ENCODE results near the gene KRT75. TPM values are rescaled to one million over a fixed set of nuclear protein-coding genes. Genes with fewer than 3 reads are reported as not detected.

KRT75 gene
- total and polyA plus RNA-seq, 7 experiments from 2014 or later = not detected

- DNase-seq (no peak), ATAC-seq (no peak)
- H3K4me3 Mint-ChIP-seq = no peak overlapping the region
- ChIA-PET POLR2A (no interaction called here), CTCF (no interaction called here)
- no peak overlapping the region for H3K27ac ChIP-seq (ENCODE audit: low read depth, low read length)
- H3K4me3 ChIP-seq (ENCODE audit: low read length) = no peak overlapping the region
- intact Hi-C loops (cut with micrococcal nuclease) = no loop called here
- no peaks in the 10 kb centered on the region for H3K9me3 ChIP-seq (ENCODE audit: control insufficient read depth in 2 of 3, low read length in 3 of 3)
- H3K27me3 Mint-ChIP-seq = peaks cover 0 to 16% (median 7%) of the 10 kb centered on the region in 5 donors
- H3K4me1 Mint-ChIP-seq = peaks cover 0 to 5% (median 0%) of the 10 kb centered on the region in 7 donors
- no peaks in the 10 kb centered on the region for H3K4me1 ChIP-seq (ENCODE audit: control insufficient read depth in 2 of 2, insufficient read depth in 2 of 2, low read length in 2 of 2)
- H3K27me3 ChIP-seq (ENCODE audit: control insufficient read depth in 2 of 2, insufficient read depth in 2 of 2, low read length in 2 of 2) = no peaks in the 10 kb centered on the region
- no peak overlapping the region for H3K27ac Mint-ChIP-seq
- peaks cover 0 to 1% (median 0%) of the 10 kb centered on the region in 11 donors for H3K9me3 Mint-ChIP-seq
- no peaks in the 10 kb centered on the region for H3K36me3 ChIP-seq (ENCODE audit: control insufficient read depth in 2 of 3, insufficient read depth in 3 of 3, low read length in 3 of 3)
- no peaks in the 10 kb centered on the region for H3K36me3 Mint-ChIP-seq
These were observed 16.4 kb downstream of the KRT75 start for GRCh38 chr12:52417740-52418139.

- H3K9me3 ChIP-seq (ENCODE audit: control insufficient read depth in 2 of 3, low read length in 3 of 3) = no peaks in the 10 kb centered on the region
- peaks cover 0 to 1% (median 0%) of the 10 kb centered on the region in 11 donors for H3K9me3 Mint-ChIP-seq
- no peaks in the 10 kb centered on the region for H3K36me3 ChIP-seq (ENCODE audit: control insufficient read depth in 2 of 3, insufficient read depth in 3 of 3, low read length in 3 of 3)
- no peak overlapping the region for H3K4me3 Mint-ChIP-seq
- H3K27me3 ChIP-seq (ENCODE audit: control insufficient read depth in 2 of 2, insufficient read depth in 2 of 2, low read length in 2 of 2) = no peaks in the 10 kb centered on the region
- H3K4me1 Mint-ChIP-seq = peaks cover 0 to 5% (median 0%) of the 10 kb centered on the region in 7 donors
- H3K27ac Mint-ChIP-seq = no peak overlapping the region
- no peaks in the 10 kb centered on the region for H3K4me1 ChIP-seq (ENCODE audit: control insufficient read depth in 2 of 2, insufficient read depth in 2 of 2, low read length in 2 of 2)
- DNase-seq = no peak
- CTCF ChIA-PET = no interaction called here
- H3K27ac ChIP-seq (ENCODE audit: low read depth, low read length) = no peak overlapping the region
- H3K27me3 Mint-ChIP-seq = peaks cover 0 to 15% (median 10%) of the 10 kb centered on the region in 5 donors
- POLR2A ChIA-PET = no interaction called here
- no peak for ATAC-seq
- intact Hi-C loops (cut with micrococcal nuclease) = no loop called here
- no peaks in the 10 kb centered on the region for H3K36me3 Mint-ChIP-seq
- no peak overlapping the region for H3K4me3 ChIP-seq (ENCODE audit: low read length)
These were observed 17.4 kb downstream of the KRT75 start for GRCh38 chr12:52416795-52417194.

GRCh38 chr12:52415870-52416750 lies 18.1 kb downstream of the KRT75 start:
- Mint-ChIP-seq H3K9me3 (peaks cover 0 to 1% (median 0%) of the 10 kb centered on the region in 11 donors), H3K36me3 (no peaks in the 10 kb centered on the region), H3K27ac (no peak overlapping the region), H3K27me3 (peaks cover 0 to 17% (median 10%) of the 10 kb centered on the region in 5 donors), H3K4me3 (no peak overlapping the region), H3K4me1 (peaks cover 0 to 5% (median 0%) of the 10 kb centered on the region in 7 donors)
- no peaks in the 10 kb centered on the region for H3K27me3 ChIP-seq (ENCODE audit: control insufficient read depth in 2 of 2, insufficient read depth in 2 of 2, low read length in 2 of 2)
- intact Hi-C loops (cut with micrococcal nuclease) = no loop called here
- H3K4me1 ChIP-seq (ENCODE audit: control insufficient read depth in 2 of 2, insufficient read depth in 2 of 2, low read length in 2 of 2) = no peaks in the 10 kb centered on the region
- no peak overlapping the region for H3K27ac ChIP-seq (ENCODE audit: low read depth, low read length)
- CTCF ChIA-PET = no interaction called here
- no peaks in the 10 kb centered on the region for H3K36me3 ChIP-seq (ENCODE audit: control insufficient read depth in 2 of 3, insufficient read depth in 3 of 3, low read length in 3 of 3)
- POLR2A ChIA-PET = no interaction called here
- no peaks in the 10 kb centered on the region for H3K9me3 ChIP-seq (ENCODE audit: control insufficient read depth in 2 of 3, low read length in 3 of 3)
- DNase-seq (no peak), ATAC-seq (no peak)
- no peak overlapping the region for H3K4me3 ChIP-seq (ENCODE audit: low read length)

- Mint-ChIP-seq H3K4me3 (no peak overlapping the region), H3K27me3 (peaks cover 0 to 17% (median 10%) of the 10 kb centered on the region in 5 donors), H3K36me3 (no peaks in the 10 kb centered on the region), H3K27ac (no peak overlapping the region), H3K9me3 (peaks cover 0 to 6% (median 0%) of the 10 kb centered on the region in 11 donors), H3K4me1 (peaks cover 0 to 4% (median 0%) of the 10 kb centered on the region in 7 donors)
- ChIA-PET POLR2A (no interaction called here), CTCF (no interaction called here)
- no peaks in the 10 kb centered on the region for H3K9me3 ChIP-seq (ENCODE audit: control insufficient read depth in 2 of 3, low read length in 3 of 3)
- H3K27ac ChIP-seq (ENCODE audit: low read depth, low read length) = no peak overlapping the region
- no peaks in the 10 kb centered on the region for H3K36me3 ChIP-seq (ENCODE audit: control insufficient read depth in 2 of 3, insufficient read depth in 3 of 3, low read length in 3 of 3)
- H3K4me3 ChIP-seq (ENCODE audit: low read length) = no peak overlapping the region
- intact Hi-C loops (cut with micrococcal nuclease) = no loop called here
- no peaks in the 10 kb centered on the region for H3K27me3 ChIP-seq (ENCODE audit: control insufficient read depth in 2 of 2, insufficient read depth in 2 of 2, low read length in 2 of 2)
- ATAC-seq (no peak), DNase-seq (no peak)
- no peaks in the 10 kb centered on the region for H3K4me1 ChIP-seq (ENCODE audit: control insufficient read depth in 2 of 2, insufficient read depth in 2 of 2, low read length in 2 of 2)
These were observed 19.2 kb downstream of the KRT75 start for GRCh38 chr12:52414936-52415335.

DNA sequence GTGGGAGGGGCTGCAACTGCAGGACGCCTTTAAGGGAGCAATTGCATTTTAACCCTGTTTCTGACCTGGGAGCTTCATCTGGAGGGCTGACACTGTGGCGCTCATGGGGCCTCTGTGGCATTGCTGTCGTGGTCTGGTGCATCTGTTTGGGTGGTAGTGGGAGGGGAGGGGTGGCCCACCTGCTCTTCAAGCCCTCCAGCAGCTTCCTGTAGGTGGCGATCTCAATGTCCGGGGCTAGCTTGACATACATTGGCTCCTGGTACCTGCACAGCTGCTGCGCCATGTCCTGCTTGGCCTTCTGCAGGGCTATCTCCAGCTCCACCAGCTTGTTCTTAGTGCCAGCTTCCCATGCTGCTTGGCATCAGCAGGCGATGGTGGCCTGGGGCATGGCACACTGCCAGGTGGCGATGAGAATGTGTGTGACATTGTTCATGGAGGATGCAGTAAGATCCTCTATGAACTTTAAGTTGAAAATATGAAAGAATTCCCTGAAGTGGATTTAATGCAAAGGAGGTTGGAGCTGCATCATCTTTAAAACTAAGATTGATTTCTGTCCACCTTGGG lies 20.3 kb downstream of the KRT75 start:
- no peak overlapping the region for H3K4me3 ChIP-seq (ENCODE audit: low read length)
- Mint-ChIP-seq H3K36me3 (no peaks in the 10 kb centered on the region), H3K9me3 (peaks cover 0 to 6% (median 0%) of the 10 kb centered on the region in 11 donors), H3K27ac (no peak overlapping the region), H3K4me3 (no peak overlapping the region), H3K27me3 (peaks cover 0 to 17% (median 10%) of the 10 kb centered on the region in 5 donors), H3K4me1 (no peaks in the 10 kb centered on the region)
- DNase-seq (no peak), ATAC-seq (no peak)
- no peaks in the 10 kb centered on the region for H3K27me3 ChIP-seq (ENCODE audit: control insufficient read depth in 2 of 2, insufficient read depth in 2 of 2, low read length in 2 of 2)
- no peak overlapping the region for H3K27ac ChIP-seq (ENCODE audit: low read depth, low read length)
- H3K4me1 ChIP-seq (ENCODE audit: control insufficient read depth in 2 of 2, insufficient read depth in 2 of 2, low read length in 2 of 2) = no peaks in the 10 kb centered on the region
- H3K9me3 ChIP-seq (ENCODE audit: control insufficient read depth in 2 of 3, low read length in 3 of 3) = no peaks in the 10 kb centered on the region
- ChIA-PET CTCF (interaction anchor here (0.6 kb wide), 1 partner anchor 66 kb away, joined by 3 read pairs; no protein-coding TSS in a partner anchor), POLR2A (no interaction called here)
- no peaks in the 10 kb centered on the region for H3K36me3 ChIP-seq (ENCODE audit: control insufficient read depth in 2 of 3, insufficient read depth in 3 of 3, low read length in 3 of 3)
- intact Hi-C loops (cut with micrococcal nuclease) = no loop called here

- DNase-seq = no peak
- Mint-ChIP-seq H3K27ac (no peak overlapping the region), H3K27me3 (peaks cover 0 to 23% (median 10%) of the 10 kb centered on the region in 5 donors), H3K4me3 (no peak overlapping the region), H3K36me3 (no peaks in the 10 kb centered on the region), H3K4me1 (no peaks in the 10 kb centered on the region), H3K9me3 (peaks cover 0 to 11% (median 0%) of the 10 kb centered on the region in 11 donors)
- Histone ChIP-seq H3K27ac (ENCODE audit: low read depth, low read length) (no peak overlapping the region), H3K9me3 (ENCODE audit: control insufficient read depth in 2 of 3, low read length in 3 of 3) (no peaks in the 10 kb centered on the region), H3K4me1 (ENCODE audit: control insufficient read depth in 2 of 2, insufficient read depth in 2 of 2, low read length in 2 of 2) (no peaks in the 10 kb centered on the region), H3K36me3 (ENCODE audit: control insufficient read depth in 2 of 3, insufficient read depth in 3 of 3, low read length in 3 of 3) (no peaks in the 10 kb centered on the region), H3K4me3 (ENCODE audit: low read length) (no peak overlapping the region), H3K27me3 (ENCODE audit: control insufficient read depth in 2 of 2, insufficient read depth in 2 of 2, low read length in 2 of 2) (no peaks in the 10 kb centered on the region)
- POLR2A ChIA-PET = no interaction called here
- intact Hi-C loops (cut with micrococcal nuclease) = no loop called here
- CTCF ChIA-PET = no interaction called here
- ATAC-seq = no peak
These were observed 21.0 kb downstream of the KRT75 start for GRCh38 chr12:52413202-52413601.
